Measurements from ENCODE around the gene C5orf15. TPM values are rescaled to one million over a fixed set of nuclear protein-coding genes. Genes with fewer than 3 reads are reported as not detected.

C5orf15 gene
- polyA plus RNA-seq, 1 donor from 2014 or later = 72.3 TPM

GRCh38 chr5:133994297-133994989, 26.0 kb upstream of the C5orf15 start:
- Histone ChIP-seq H3K9ac (ENCODE audit: low read length) (no peak overlapping the region), H4K20me1 (ENCODE audit: insufficient read depth) (peaks cover 3% of the 10 kb centered on the region), H3K79me2 (replicated peaks; ENCODE audit: insufficient read depth, low read length) (peaks cover 56% of the 10 kb centered on the region), H3K9me3 (ENCODE audit: low read length) (no peaks in the 10 kb centered on the region), H3K4me3 (ENCODE audit: low read length) (no peak overlapping the region), H3K36me3 (ENCODE audit: insufficient read depth, low read length) (no peaks in the 10 kb centered on the region), H3K27me3 (ENCODE audit: insufficient read depth, low read depth, low read length) (no peaks in the 10 kb centered on the region), H3K9me2 (ENCODE audit: insufficient read depth, low read length) (no peaks in the 10 kb centered on the region), H3F3A (ENCODE audit: insufficient read depth, low read length, poor library complexity, severe bottlenecking) (no peaks in the 10 kb centered on the region), H3K27ac (ENCODE audit: low read length) (no peak overlapping the region), H2AFZ (ENCODE audit: low read depth, low read length) (no peak overlapping the region), H3K4me2 (ENCODE audit: low read length) (no peak overlapping the region)
- no peak for TF ChIP-seq TAF1 (IDR thresholded peaks at IDR 0.05; ENCODE audit: low read depth)
- TF ChIP-seq EZH2 (IDR thresholded peaks at IDR 0.05; ENCODE audit: borderline replicate concordance, insufficient read depth, low read length, poor library complexity, severe bottlenecking) = no peak

- H3K4me2 ChIP-seq (ENCODE audit: low read length) = no peak overlapping the region
- no peaks in the 10 kb centered on the region for H3K9me2 ChIP-seq (ENCODE audit: insufficient read depth, low read length)
- H3K27ac ChIP-seq (ENCODE audit: low read length) = no peak overlapping the region
- H3K27me3 ChIP-seq (ENCODE audit: insufficient read depth, low read depth, low read length) = no peaks in the 10 kb centered on the region
- H3K36me3 ChIP-seq (ENCODE audit: insufficient read depth, low read length) = no peaks in the 10 kb centered on the region
- TF ChIP-seq REST (IDR thresholded peaks at IDR 0.05; ENCODE audit: borderline replicate concordance) = no peak
- no peak for TF ChIP-seq EZH2 (IDR thresholded peaks at IDR 0.05; ENCODE audit: borderline replicate concordance, insufficient read depth, low read length, poor library complexity, severe bottlenecking)
- TF ChIP-seq TAF1 (IDR thresholded peaks at IDR 0.05; ENCODE audit: low read depth) = no peak
- no peak for TF ChIP-seq POLR2AphosphoS5 (IDR thresholded peaks at IDR 0.05)
- TF ChIP-seq MXI1 (conservative IDR thresholded peaks at IDR 0.05; ENCODE audit: poor library complexity, severe bottlenecking) = no peak
- no peak for TF ChIP-seq CTCF (IDR thresholded peaks at IDR 0.05; ENCODE audit: poor library complexity, severe bottlenecking)
- no peak for TF ChIP-seq RAD21 (conservative IDR thresholded peaks at IDR 0.05)
- no peak for TF ChIP-seq SMC3 (conservative IDR thresholded peaks at IDR 0.05; ENCODE audit: poor library complexity)
- no peak overlapping the region for H2AFZ ChIP-seq (ENCODE audit: low read depth, low read length)
- H3K79me2 ChIP-seq (replicated peaks; ENCODE audit: insufficient read depth, low read length) = peaks cover 55% of the 10 kb centered on the region
- H3F3A ChIP-seq (ENCODE audit: insufficient read depth, low read length, poor library complexity, severe bottlenecking) = no peaks in the 10 kb centered on the region
- no peak overlapping the region for H3K9ac ChIP-seq (ENCODE audit: low read length)
- H3K9me3 ChIP-seq (ENCODE audit: low read length) = no peaks in the 10 kb centered on the region
- no peak overlapping the region for H3K4me3 ChIP-seq (ENCODE audit: low read length)
- H4K20me1 ChIP-seq (ENCODE audit: insufficient read depth) = peaks cover 3% of the 10 kb centered on the region
Measured at GRCh38 chr5:133993185-133993936, 24.9 kb upstream of the C5orf15 start.
